Spleen (tissue), 7 donors: ENCODE data around the gene NT5C.

Experiments used
- POLR2A ChIP-seq, 3 donors: fragments of 450-650 bp; IDR thresholded peaks; one replicate each; pipeline ENCODE4 v1.5.1; 2017; ENCODE audit warnings: antibody characterized with exemption in 3 of 3, mild to moderate bottlenecking in 1 of 3
- TF ChIP-seq, protein P1 (sequence below), 11 experiments: fragments of 200-600 bp in 7 of 11; fragments of 450-650 bp in 4 of 11; sonication (generic) in 4 of 11; IDR thresholded peaks in 8 of 11; conservative IDR thresholded peaks in 3 of 11; 1 replicate in 7 of 11; 2 replicates in 4 of 11; pipeline versions ENCODE4 v1.4.0 to v1.8.0; 2016 to 2021; ENCODE audit warnings: antibody characterized with exemption in 11 of 11, inconsistent platforms in 4 of 11, mild to moderate bottlenecking in 1 of 11
- donor health status: DM: no; HTN: no; CAD: no; lungs with moderate emphysema.
- donor health status: DM: no; HTN: no; CAD: no.
- donor health status: DM: no; HTN: no; CAD: no.

- TF ChIP-seq, protein P1, sequence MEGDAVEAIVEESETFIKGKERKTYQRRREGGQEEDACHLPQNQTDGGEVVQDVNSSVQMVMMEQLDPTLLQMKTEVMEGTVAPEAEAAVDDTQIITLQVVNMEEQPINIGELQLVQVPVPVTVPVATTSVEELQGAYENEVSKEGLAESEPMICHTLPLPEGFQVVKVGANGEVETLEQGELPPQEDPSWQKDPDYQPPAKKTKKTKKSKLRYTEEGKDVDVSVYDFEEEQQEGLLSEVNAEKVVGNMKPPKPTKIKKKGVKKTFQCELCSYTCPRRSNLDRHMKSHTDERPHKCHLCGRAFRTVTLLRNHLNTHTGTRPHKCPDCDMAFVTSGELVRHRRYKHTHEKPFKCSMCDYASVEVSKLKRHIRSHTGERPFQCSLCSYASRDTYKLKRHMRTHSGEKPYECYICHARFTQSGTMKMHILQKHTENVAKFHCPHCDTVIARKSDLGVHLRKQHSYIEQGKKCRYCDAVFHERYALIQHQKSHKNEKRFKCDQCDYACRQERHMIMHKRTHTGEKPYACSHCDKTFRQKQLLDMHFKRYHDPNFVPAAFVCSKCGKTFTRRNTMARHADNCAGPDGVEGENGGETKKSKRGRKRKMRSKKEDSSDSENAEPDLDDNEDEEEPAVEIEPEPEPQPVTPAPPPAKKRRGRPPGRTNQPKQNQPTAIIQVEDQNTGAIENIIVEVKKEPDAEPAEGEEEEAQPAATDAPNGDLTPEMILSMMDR (IDR thresholded peaks at IDR 0.05 in 8 of 11, conservative IDR thresholded peaks at IDR 0.05 in 3 of 11) = no peak
- TF ChIP-seq POLR2A (IDR thresholded peaks at IDR 0.05) = no peak
These were observed 33.7 kb downstream of the NT5C start for GRCh38 chr17:75097865-75098264.
